ENCODE measurements around the gene PNPT1.

Gene PNPT1

GRCh38 chr2:55590810-55591440 lies 102.7 kb downstream of the PNPT1 start:
- ATAC-seq: peak; percentile 51; the same call in 2 of the 3 replicates

DNA sequence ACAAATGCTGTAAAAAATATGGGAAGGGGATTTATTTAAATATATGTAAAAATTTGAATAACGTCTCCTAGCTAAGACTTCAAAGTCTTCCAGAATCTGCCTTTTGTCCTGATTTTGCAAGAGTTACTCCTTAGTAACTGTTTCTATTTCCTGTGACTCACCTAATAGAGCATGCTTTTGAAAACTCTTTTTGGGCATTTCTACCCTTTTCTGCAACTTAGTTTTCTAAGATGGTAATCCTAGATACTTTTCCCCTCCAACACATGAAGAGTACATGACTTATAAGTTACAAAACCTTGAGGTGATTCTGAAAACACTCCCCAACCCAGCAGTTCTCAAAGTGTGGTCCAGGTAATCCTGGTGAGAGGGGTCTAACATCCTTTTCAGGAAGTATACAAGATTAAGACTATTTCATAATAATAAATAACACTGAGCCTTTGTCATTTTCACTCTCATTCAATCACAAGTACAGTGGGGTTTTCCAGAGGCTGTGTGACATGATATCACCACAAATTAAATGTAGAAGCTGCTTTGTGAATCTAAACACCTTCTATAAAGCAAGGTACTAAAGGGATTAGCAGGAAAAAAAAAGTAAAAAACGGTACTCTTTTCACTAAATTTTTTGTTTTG lies 108.1 kb downstream of the PNPT1 start:
- ATAC-seq: peak; percentile 74
- TF ChIP-seq PATZ1 (CRISPR knock-in tag; IDR thresholded peaks at IDR 0.05; ENCODE audit: borderline replicate concordance) (no peak), BACH2 (CRISPR knock-in tag; IDR thresholded peaks at IDR 0.05; ENCODE audit: borderline replicate concordance) (no peak), ARNTL (CRISPR knock-in tag; IDR thresholded peaks at IDR 0.05; ENCODE audit: borderline replicate concordance, low read depth) (no peak), ZFP30 (CRISPR knock-in tag; IDR thresholded peaks at IDR 0.05) (no peak), ESRRG (CRISPR knock-in tag; IDR thresholded peaks at IDR 0.05) (no peak), ZC3H10 (CRISPR knock-in tag; IDR thresholded peaks at IDR 0.05) (no peak), ZNF8 (CRISPR knock-in tag; IDR thresholded peaks at IDR 0.05) (no peak), TCF4 (CRISPR knock-in tag; IDR thresholded peaks at IDR 0.05; ENCODE audit: borderline replicate concordance) (no peak), RARB (CRISPR knock-in tag; IDR thresholded peaks at IDR 0.05) (no peak), ZFP3 (CRISPR knock-in tag; IDR thresholded peaks at IDR 0.05) (no peak), GLIS3 (CRISPR knock-in tag; IDR thresholded peaks at IDR 0.05) (no peak), OSR1 (CRISPR knock-in tag; IDR thresholded peaks at IDR 0.05) (no peak), CSRNP3 (CRISPR knock-in tag; IDR thresholded peaks at IDR 0.05) (no peak), ISL1 (CRISPR knock-in tag; IDR thresholded peaks at IDR 0.05) (no peak; the same call in 1 of the 2 replicates)
- TF ChIP-seq, protein P1, sequence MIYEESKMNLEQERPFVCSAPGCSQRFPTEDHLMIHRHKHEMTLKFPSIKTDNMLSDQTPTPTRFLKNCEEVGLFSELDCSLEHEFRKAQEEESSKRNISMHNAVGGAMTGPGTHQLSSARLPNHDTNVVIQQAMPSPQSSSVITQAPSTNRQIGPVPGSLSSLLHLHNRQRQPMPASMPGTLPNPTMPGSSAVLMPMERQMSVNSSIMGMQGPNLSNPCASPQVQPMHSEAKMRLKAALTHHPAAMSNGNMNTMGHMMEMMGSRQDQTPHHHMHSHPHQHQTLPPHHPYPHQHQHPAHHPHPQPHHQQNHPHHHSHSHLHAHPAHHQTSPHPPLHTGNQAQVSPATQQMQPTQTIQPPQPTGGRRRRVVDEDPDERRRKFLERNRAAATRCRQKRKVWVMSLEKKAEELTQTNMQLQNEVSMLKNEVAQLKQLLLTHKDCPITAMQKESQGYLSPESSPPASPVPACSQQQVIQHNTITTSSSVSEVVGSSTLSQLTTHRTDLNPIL (CRISPR knock-in tag; IDR thresholded peaks at IDR 0.05; ENCODE audit: low read depth): no peak

More at GRCh38 chr2:55590810-55591440, 102.7 kb downstream of the PNPT1 start:
- TF ChIP-seq PPARA (CRISPR knock-in tag; IDR thresholded peaks at IDR 0.05; ENCODE audit: borderline replicate concordance): no peak
